SK-N-SH (cell line): Measurements from ENCODE around the gene CCDC91. TPM values are rescaled to one million over a fixed set of nuclear protein-coding genes. Genes with fewer than 3 reads are reported as not detected.

Source experiments
- CTCF ChIA-PET: fragments of 300-600, 350-600 bp; formaldehyde crosslinking; extraction: SDS; loops from one replicate; lab custom pipeline; 2021; lab: Yijun Ruan, JAX
- POLR2A ChIA-PET: fragments of 350-600 bp; sonication (Branson Sonifier 250); formaldehyde crosslinking; extraction: SDS; loops from one replicate; lab custom pipeline; 2020; ENCODE audit warnings: antibody characterized with exemption, inconsistent platforms; lab: Yijun Ruan, JAX
- DNase-seq: peaks from one replicate; pipeline ENCODE4 v3.0.0; 2012
- H2AFZ ChIP-seq: fragments of 200-600 bp; sonication (generic); 2 replicates; pipeline ENCODE4 v1.8.1; 2016; ENCODE audit warnings: antibody characterized with exemption, mild to moderate bottlenecking, low read depth
- H3F3A ChIP-seq: fragments of 200-600 bp; sonication (generic); replicated peaks from 2 replicates; pipeline ENCODE3; 2016; ENCODE audit warnings: antibody characterized with exemption, mild to moderate bottlenecking; ENCODE audit not compliant: insufficient read depth
- H3K27ac ChIP-seq, 2 experiments: fragments of 200-500 bp in 1 of 2; fragments of 200-600 bp in 1 of 2; sonication (Bioruptor generic) in 1 of 2; sonication (generic), shearing (Covaris generic) in 1 of 2; 2 replicates each; pipeline versions ENCODE4 v1.5.1 to v1.6.1; 2014 to 2016; ENCODE audit warnings: low read depth in 2 of 2, inconsistent platforms in 1 of 2, low read length in 1 of 2, mild to moderate bottlenecking in 1 of 2, mixed read lengths in 1 of 2
- H3K27me3 ChIP-seq: fragments of 200-600 bp; sonication (generic), shearing (Covaris generic); 2 replicates; pipeline ENCODE4 v1.6.1; 2016; ENCODE audit warnings: mixed run types; ENCODE audit not compliant: insufficient read depth
- H3K36me3 ChIP-seq, 2 experiments: fragments of 200-500 bp in 1 of 2; fragments of 200-600 bp in 1 of 2; sonication (Bioruptor generic) in 1 of 2; sonication (generic) in 1 of 2; replicated peaks in 1 of 2; 2 replicates each; pipeline versions ENCODE3 to v1.5.1; 2014 to 2016; ENCODE audit warnings: low read length in 1 of 2, mild to moderate bottlenecking in 1 of 2; ENCODE audit not compliant: insufficient read depth in 2 of 2, control insufficient read depth in 1 of 2
- H3K4me1 ChIP-seq, 2 experiments: fragments of 200-500 bp in 1 of 2; fragments of 200-600 bp in 1 of 2; sonication (Bioruptor generic) in 1 of 2; sonication (generic), shearing (Covaris generic) in 1 of 2; 2 replicates each; pipeline versions ENCODE4 v1.5.1 to v1.6.1; 2014 to 2016; ENCODE audit warnings: low read depth in 1 of 2, low read length in 1 of 2, mixed run types in 1 of 2; ENCODE audit not compliant: insufficient read depth in 2 of 2, control insufficient read depth in 1 of 2
- H3K4me2 ChIP-seq: fragments of 200-600 bp; sonication (generic), shearing (Covaris generic); 2 replicates; pipeline ENCODE4 v1.6.1; 2017; ENCODE audit warnings: mixed run types
- H3K4me3 ChIP-seq, 2 experiments: fragments of 200-500 bp in 1 of 2; fragments of 200-600 bp in 1 of 2; sonication (Bioruptor generic) in 1 of 2; sonication (generic), shearing (Covaris generic) in 1 of 2; 2 replicates each; pipeline versions ENCODE4 v1.5.1 to v1.8.1; 2014 to 2016; ENCODE audit warnings: low read depth in 2 of 2, inconsistent platforms in 1 of 2, low read length in 1 of 2, mild to moderate bottlenecking in 1 of 2, mixed read lengths in 1 of 2, moderate library complexity in 1 of 2
- H3K79me2 ChIP-seq: fragments of 200-600 bp; sonication (generic); 2 replicates; pipeline ENCODE4 v1.8.1; 2017; ENCODE audit warnings: mild to moderate bottlenecking; ENCODE audit not compliant: insufficient read depth
- H3K9ac ChIP-seq: fragments of 200-600 bp; sonication (generic); 2 replicates; pipeline ENCODE4 v1.6.1; 2017; ENCODE audit warnings: mixed run types
- H3K9me2 ChIP-seq: fragments of 200-600 bp; sonication (generic); 2 replicates; pipeline ENCODE4 v1.6.1; 2017; ENCODE audit warnings: mixed run types
- H3K9me3 ChIP-seq: fragments of 200-600 bp; sonication (generic); 2 replicates; pipeline ENCODE4 v1.6.1; 2017; ENCODE audit warnings: mixed run types, mild to moderate bottlenecking, moderate library complexity
- H4K20me1 ChIP-seq: fragments of 200-600 bp; sonication (generic); 2 replicates; pipeline ENCODE4 v1.6.1; 2017; ENCODE audit warnings: mild to moderate bottlenecking, mixed run types; ENCODE audit not compliant: insufficient read depth
- CHD2 ChIP-seq: fragments of 150-350 bp; IDR thresholded peaks from 2 replicates; pipeline ENCODE4 v1.6.1; 2018; ENCODE audit warnings: low read length; ENCODE audit not compliant: partially characterized antibody
- EZH2phosphoT487 ChIP-seq: fragments of 200-600 bp; sonication (generic); IDR thresholded peaks from 2 replicates; pipeline ENCODE4 v1.6.1; 2017; ENCODE audit warnings: low read depth, mixed run types, mild to moderate bottlenecking, antibody characterized with exemption, moderate library complexity, borderline replicate concordance
- FOXM1 ChIP-seq: IDR thresholded peaks from 2 replicates; pipeline ENCODE4 v1.4.0; 2012; ENCODE audit warnings: low read depth, mild to moderate bottlenecking
- GABPA ChIP-seq: IDR thresholded peaks from 2 replicates; pipeline ENCODE4 v1.4.0; 2012; ENCODE audit warnings: low read depth, mild to moderate bottlenecking
- IRF3 ChIP-seq: fragments of 150-350 bp; IDR thresholded peaks from 2 replicates; pipeline ENCODE4 v1.6.1; 2016; ENCODE audit warnings: mild to moderate bottlenecking, low read depth, low read length
- JUND ChIP-seq: IDR thresholded peaks from 2 replicates; pipeline ENCODE4 v1.4.0; 2012
- MEF2A ChIP-seq: IDR thresholded peaks from 2 replicates; pipeline ENCODE4 v1.4.0; 2012; ENCODE audit warnings: low read depth, borderline replicate concordance
- MXI1 ChIP-seq: IDR thresholded peaks from 2 replicates; pipeline ENCODE4 v1.6.1; 2012; ENCODE audit warnings: mild to moderate bottlenecking, low read depth, low read length, improper control_type of control experiment
- NFIC ChIP-seq: IDR thresholded peaks from 2 replicates; pipeline ENCODE4 v1.4.0; 2012; ENCODE audit warnings: borderline replicate concordance
- RAD21 ChIP-seq: IDR thresholded peaks from 2 replicates; pipeline ENCODE4 v1.6.1; 2012; ENCODE audit warnings: mild to moderate bottlenecking, low read length
- RCOR1 ChIP-seq: fragments of 150-350 bp; IDR thresholded peaks from 2 replicates; pipeline ENCODE4 v1.6.1; 2017; ENCODE audit warnings: antibody characterized with exemption, low read length
- RXRA ChIP-seq: IDR thresholded peaks from 2 replicates; pipeline ENCODE4 v1.4.0; 2012; ENCODE audit warnings: low read depth, mild to moderate bottlenecking, borderline replicate concordance
- SMC3 ChIP-seq: IDR thresholded peaks from 2 replicates; pipeline ENCODE4 v1.6.1; 2012; ENCODE audit warnings: low read depth, low read length, improper control_type of control experiment
- TAF1 ChIP-seq: IDR thresholded peaks from 2 replicates; pipeline ENCODE4 v1.6.1; 2012; ENCODE audit warnings: low read depth, mild to moderate bottlenecking, low read length, moderate library complexity, borderline replicate concordance
- TEAD4 ChIP-seq: IDR thresholded peaks from 2 replicates; pipeline ENCODE4 v1.4.0; 2012; ENCODE audit warnings: mild to moderate bottlenecking, borderline replicate concordance; ENCODE audit not compliant: insufficient read depth
- YY1 ChIP-seq: IDR thresholded peaks from 2 replicates; pipeline ENCODE4 v1.4.0; 2012; ENCODE audit warnings: low read depth, mild to moderate bottlenecking
- ZBTB33 ChIP-seq: IDR thresholded peaks from 2 replicates; pipeline ENCODE4 v1.4.0; 2012; ENCODE audit warnings: low read depth, borderline replicate concordance
- WGBS: methylation state at CpG from one replicate; pipeline ENCODE4 v1.1.6; 2017; ENCODE audit warnings: low lambda C conversion rate; 5-methylcytosine and 5-hydroxymethylcytosine counted together
- polyA plus RNA-seq, 3 experiments: library from polyadenylated mRNA; depleted of rRNA; stranded (reverse); fragments of >200 nt; gene quantifications; 2 replicates each; pipeline ENCODE4 v1.2.3, GENCODE V29; 2012
- TF ChIP-seq, protein P1 (sequence below): IDR thresholded peaks from 2 replicates; pipeline ENCODE4 v1.4.0; 2012; ENCODE audit warnings: low read depth
- TF ChIP-seq, protein P2 (sequence below): IDR thresholded peaks from 2 replicates; pipeline ENCODE4 v1.4.0; 2012; ENCODE audit warnings: low read depth, borderline replicate concordance

The CCDC91 gene
- polyA plus RNA-seq, 1 of the 3 experiments (the other 2 are of a cell fraction) = 13.0 TPM

GRCh38 chr12:28278499-28278898 lies 88.2 kb downstream of the CCDC91 start:
- POLR2A ChIA-PET = no interaction called here
- CTCF ChIA-PET = no interaction called here
- H3K27ac ChIP-seq = no peak overlapping the region
- no peak overlapping the region for H2AFZ ChIP-seq
- H4K20me1 ChIP-seq = no peaks in the 10 kb centered on the region
- TF ChIP-seq ZBTB33 = no peak
- no peak for TF ChIP-seq GABPA
- no peak for TF ChIP-seq NFIC
- no peak for TF ChIP-seq JUND
- no peak for TF ChIP-seq TAF1
- no peak for TF ChIP-seq CHD2
- TF ChIP-seq RCOR1 = no peak
- TF ChIP-seq FOXM1 = no peak
- TF ChIP-seq MEF2A = no peak
- TF ChIP-seq EZH2phosphoT487 = no peak
- no peak for TF ChIP-seq YY1
- TF ChIP-seq TEAD4 = no peak
- no peak for TF ChIP-seq SMC3
- TF ChIP-seq, protein P1, sequence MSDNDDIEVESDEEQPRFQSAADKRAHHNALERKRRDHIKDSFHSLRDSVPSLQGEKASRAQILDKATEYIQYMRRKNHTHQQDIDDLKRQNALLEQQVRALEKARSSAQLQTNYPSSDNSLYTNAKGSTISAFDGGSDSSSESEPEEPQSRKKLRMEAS = no peak
- no peak for TF ChIP-seq MXI1
- no peak for TF ChIP-seq IRF3
- TF ChIP-seq, protein P2, sequence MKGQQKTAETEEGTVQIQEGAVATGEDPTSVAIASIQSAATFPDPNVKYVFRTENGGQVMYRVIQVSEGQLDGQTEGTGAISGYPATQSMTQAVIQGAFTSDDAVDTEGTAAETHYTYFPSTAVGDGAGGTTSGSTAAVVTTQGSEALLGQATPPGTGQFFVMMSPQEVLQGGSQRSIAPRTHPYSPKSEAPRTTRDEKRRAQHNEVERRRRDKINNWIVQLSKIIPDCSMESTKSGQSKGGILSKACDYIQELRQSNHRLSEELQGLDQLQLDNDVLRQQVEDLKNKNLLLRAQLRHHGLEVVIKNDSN = no peak
- no peak for TF ChIP-seq RAD21
- no peak for TF ChIP-seq RXRA
- no peaks in the 10 kb centered on the region for H3F3A ChIP-seq
- H3K9me3 ChIP-seq = no peaks in the 10 kb centered on the region; the same call in 1 of the 2 replicates
- 89% methylated on average over 1 of the region's 1 CpG for WGBS
- DNase-seq = no peak
- no peaks in the 10 kb centered on the region for H3K9me2 ChIP-seq
- peaks cover 0 to 3% of the 10 kb centered on the region in 2 experiments; a peak in 1 of 4 replicates for H3K4me1 ChIP-seq
- H3K27me3 ChIP-seq = no peaks in the 10 kb centered on the region
- no peaks in the 10 kb centered on the region for H3K79me2 ChIP-seq
- H3K4me3 ChIP-seq = no peak overlapping the region
- no peak overlapping the region for H3K4me2 ChIP-seq
- H3K36me3 ChIP-seq = no peaks in the 10 kb centered on the region
- H3K9ac ChIP-seq = no peak overlapping the region
